Right lobe of liver (tissue), 4 donors: ENCODE results near the gene MFNG.

Experiments used
- POLR2A ChIP-seq: fragments of 450-650 bp; IDR thresholded peaks from one replicate; pipeline ENCODE4 v1.6.1; 2017; ENCODE audit warnings: antibody characterized with exemption, mild to moderate bottlenecking
- TF ChIP-seq, protein P1 (sequence below), 4 donors: fragments of 200-600 bp in 3 of 4; fragments of 450-650 bp in 1 of 4; IDR thresholded peaks; one replicate each; pipeline versions ENCODE4 v1.5.1 to v1.8.0; 2016 to 2022; ENCODE audit warnings: antibody characterized with exemption in 4 of 4, mild to moderate bottlenecking in 2 of 4
- donor health status: DM: no; HTN: no; CAD: no.
- donor health status: DM: no; HTN: no; CAD: no.
- donor health status: DM: no; HTN: yes; CAD: no.

- TF ChIP-seq, protein P1, sequence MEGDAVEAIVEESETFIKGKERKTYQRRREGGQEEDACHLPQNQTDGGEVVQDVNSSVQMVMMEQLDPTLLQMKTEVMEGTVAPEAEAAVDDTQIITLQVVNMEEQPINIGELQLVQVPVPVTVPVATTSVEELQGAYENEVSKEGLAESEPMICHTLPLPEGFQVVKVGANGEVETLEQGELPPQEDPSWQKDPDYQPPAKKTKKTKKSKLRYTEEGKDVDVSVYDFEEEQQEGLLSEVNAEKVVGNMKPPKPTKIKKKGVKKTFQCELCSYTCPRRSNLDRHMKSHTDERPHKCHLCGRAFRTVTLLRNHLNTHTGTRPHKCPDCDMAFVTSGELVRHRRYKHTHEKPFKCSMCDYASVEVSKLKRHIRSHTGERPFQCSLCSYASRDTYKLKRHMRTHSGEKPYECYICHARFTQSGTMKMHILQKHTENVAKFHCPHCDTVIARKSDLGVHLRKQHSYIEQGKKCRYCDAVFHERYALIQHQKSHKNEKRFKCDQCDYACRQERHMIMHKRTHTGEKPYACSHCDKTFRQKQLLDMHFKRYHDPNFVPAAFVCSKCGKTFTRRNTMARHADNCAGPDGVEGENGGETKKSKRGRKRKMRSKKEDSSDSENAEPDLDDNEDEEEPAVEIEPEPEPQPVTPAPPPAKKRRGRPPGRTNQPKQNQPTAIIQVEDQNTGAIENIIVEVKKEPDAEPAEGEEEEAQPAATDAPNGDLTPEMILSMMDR (IDR thresholded peaks at IDR 0.05) = no peak
- no peak for TF ChIP-seq POLR2A
These were observed 29.8 kb downstream of the MFNG start for GRCh38 chr22:37456346-37456745.
